ENCODE measurements around the gene RASA4B.

Gene RASA4B

GRCh38 chr7:102433219-102434038, 84.1 kb downstream of the RASA4B start, which contains the start of gene ORAI2:
Gene ORAI2 (plus strand): TSS chr7:102433575. CDS start chr7:102438957, 5,382 bp downstream.
- H3K27me3 ChIP-seq (ENCODE audit: control insufficient read depth, insufficient read depth, low read length), result no peaks in the 10 kb centered on the region
- no peak within 1 kb of the TSS for H3K27ac ChIP-seq (ENCODE audit: low read depth, low read length)
- H3K9ac ChIP-seq (ENCODE audit: low read length), result peak within 1 kb of the TSS; percentile 24
- H3K36me3 ChIP-seq (ENCODE audit: control insufficient read depth, insufficient read depth, low read length), result no peaks in the 10 kb centered on the region
- H3K4me1 ChIP-seq (ENCODE audit: control insufficient read depth, insufficient read depth, low read length), result no peaks in the 10 kb centered on the region
- peak within 1 kb of the TSS; percentile 70 for H3K4me3 ChIP-seq (ENCODE audit: low read length)
